Hepatocyte (in vitro differentiated cells): ENCODE data around the gene SCRG1.

Experiments
- EZH2 ChIP-seq: fragments of 200-600 bp; sonication (generic); IDR thresholded peaks from 2 replicates; pipeline ENCODE4 v1.6.1; 2016; ENCODE audit warnings: antibody characterized with exemption, mild to moderate bottlenecking, borderline replicate concordance
- TF ChIP-seq, protein P1 (sequence below): fragments of 200-600 bp; sonication (generic); IDR thresholded peaks from 2 replicates; pipeline ENCODE4 v1.5.1; 2016; ENCODE audit warnings: antibody characterized with exemption, mild to moderate bottlenecking; ENCODE audit not compliant: poor library complexity

DNA sequence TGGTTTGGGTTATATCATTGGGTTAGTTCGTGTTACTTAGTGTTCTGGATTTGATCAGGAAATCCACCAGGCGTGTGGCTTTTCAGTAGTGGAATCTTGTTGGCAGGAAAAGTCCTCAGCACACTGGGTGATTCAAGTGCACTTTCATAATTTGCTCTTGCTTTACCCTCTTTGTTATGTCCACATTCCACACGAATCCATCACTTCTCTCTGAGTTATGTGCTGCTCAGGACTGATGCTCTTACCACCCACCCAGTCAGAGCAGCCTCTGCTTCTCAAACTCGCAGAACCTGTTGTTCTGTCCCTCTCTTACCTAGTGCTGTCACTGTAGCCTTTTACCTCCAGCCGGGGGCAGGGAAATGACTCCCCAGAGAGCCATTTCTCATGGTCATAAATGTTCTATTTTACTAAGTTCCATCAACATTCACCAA lies 37.2 kb upstream of the SCRG1 start:
- TF ChIP-seq, protein P1, sequence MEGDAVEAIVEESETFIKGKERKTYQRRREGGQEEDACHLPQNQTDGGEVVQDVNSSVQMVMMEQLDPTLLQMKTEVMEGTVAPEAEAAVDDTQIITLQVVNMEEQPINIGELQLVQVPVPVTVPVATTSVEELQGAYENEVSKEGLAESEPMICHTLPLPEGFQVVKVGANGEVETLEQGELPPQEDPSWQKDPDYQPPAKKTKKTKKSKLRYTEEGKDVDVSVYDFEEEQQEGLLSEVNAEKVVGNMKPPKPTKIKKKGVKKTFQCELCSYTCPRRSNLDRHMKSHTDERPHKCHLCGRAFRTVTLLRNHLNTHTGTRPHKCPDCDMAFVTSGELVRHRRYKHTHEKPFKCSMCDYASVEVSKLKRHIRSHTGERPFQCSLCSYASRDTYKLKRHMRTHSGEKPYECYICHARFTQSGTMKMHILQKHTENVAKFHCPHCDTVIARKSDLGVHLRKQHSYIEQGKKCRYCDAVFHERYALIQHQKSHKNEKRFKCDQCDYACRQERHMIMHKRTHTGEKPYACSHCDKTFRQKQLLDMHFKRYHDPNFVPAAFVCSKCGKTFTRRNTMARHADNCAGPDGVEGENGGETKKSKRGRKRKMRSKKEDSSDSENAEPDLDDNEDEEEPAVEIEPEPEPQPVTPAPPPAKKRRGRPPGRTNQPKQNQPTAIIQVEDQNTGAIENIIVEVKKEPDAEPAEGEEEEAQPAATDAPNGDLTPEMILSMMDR, result no peak
- no peak for TF ChIP-seq EZH2
